ENCODE measurements around the gene NAALADL2. TPM values are rescaled to one million over a fixed set of nuclear protein-coding genes. Genes with fewer than 3 reads are reported as not detected.
"Not testable (repeated sequence)": the region's sequence is repeated elsewhere in the genome, so short reads cannot be mapped to it uniquely, and the experiment has no call there.

NAALADL2 gene
- total RNA-seq, 1 donor from 2014 or later: 11.5 TPM

- TF ChIP-seq CTCF (IDR thresholded peaks at IDR 0.05) (no peak), EZH2 (IDR thresholded peaks at IDR 0.05) (no peak), EZH2phosphoT487 (IDR thresholded peaks at IDR 0.05) (no peak)
- Histone ChIP-seq H4K20me1 (ENCODE audit: low read depth) (no peaks in the 10 kb centered on the region), H3K79me2 (ENCODE audit: low read depth) (no peaks in the 10 kb centered on the region), H3K36me3 (no peaks in the 10 kb centered on the region), H3K27ac (peak overlapping the region; percentile 9), H3K27me3 (no peaks in the 10 kb centered on the region), H3K4me3 (no peak overlapping the region), H3K4me2 (peak overlapping the region; percentile 14), H2AFZ (replicated peaks) (peak overlapping the region; percentile 11), H3K4me1 (peaks cover 15% of the 10 kb centered on the region), H3K9me3 (ENCODE audit: low read depth) (no peaks in the 10 kb centered on the region), H3K9ac (no peak overlapping the region), H3F3A (ENCODE audit: low read depth) (peaks cover 11% of the 10 kb centered on the region)
- Mint-ChIP-seq H3K9me3 (peaks cover 3% of the 10 kb centered on the region), H3K4me3 (no peak overlapping the region), H3K4me1 (peaks cover 7% of the 10 kb centered on the region), H3K36me3 (no peaks in the 10 kb centered on the region), H3K27me3 (ENCODE audit: insufficient read depth, low read depth) (no peaks in the 10 kb centered on the region), H3K27ac (peak overlapping the region; percentile 5)
- DNase-seq (ENCODE audit: low spot score): no peak
These were observed 667.6 kb downstream of the NAALADL2 start for GRCh38 chr3:175526609-175527280.

- not testable (repeated sequence) for H3K27ac ChIP-seq; H3K79me2 ChIP-seq (ENCODE audit: low read depth); H3K27me3 ChIP-seq; H3K27me3 Mint-ChIP-seq (ENCODE audit: insufficient read depth, low read depth); DNase-seq (ENCODE audit: low spot score); H3K9ac ChIP-seq; H3K9me3 Mint-ChIP-seq; H3K27ac Mint-ChIP-seq; H3K9me3 ChIP-seq (ENCODE audit: low read depth); H3K4me3 Mint-ChIP-seq; H3K4me1 Mint-ChIP-seq; H3K4me2 ChIP-seq; H4K20me1 ChIP-seq (ENCODE audit: low read depth); H3K4me3 ChIP-seq; H2AFZ ChIP-seq (replicated peaks); H3K36me3 Mint-ChIP-seq; H3K36me3 ChIP-seq
- H3F3A ChIP-seq (ENCODE audit: low read depth): peaks cover 11% of the 10 kb centered on the region
- H3K4me1 ChIP-seq: peaks cover 15% of the 10 kb centered on the region
These were observed 669.6 kb downstream of the NAALADL2 start for GRCh38 chr3:175528693-175529092.

- TF ChIP-seq CTCF (IDR thresholded peaks at IDR 0.05): no peak
- TF ChIP-seq EZH2 (IDR thresholded peaks at IDR 0.05): no peak
- TF ChIP-seq EZH2phosphoT487 (IDR thresholded peaks at IDR 0.05): no peak
- Histone ChIP-seq H3F3A (ENCODE audit: low read depth) (no peaks in the 10 kb centered on the region), H3K9ac (no peak overlapping the region), H4K20me1 (ENCODE audit: low read depth) (no peaks in the 10 kb centered on the region), H3K79me2 (ENCODE audit: low read depth) (no peaks in the 10 kb centered on the region), H3K4me2 (no peak overlapping the region), H3K27me3 (no peaks in the 10 kb centered on the region), H3K36me3 (no peaks in the 10 kb centered on the region), H3K9me3 (ENCODE audit: low read depth) (no peaks in the 10 kb centered on the region), H3K27ac (no peak overlapping the region), H3K4me1 (no peaks in the 10 kb centered on the region), H2AFZ (replicated peaks) (no peak overlapping the region), H3K4me3 (no peak overlapping the region)
- peaks cover 3% of the 10 kb centered on the region for H3K36me3 Mint-ChIP-seq
- H3K4me1 Mint-ChIP-seq: peaks cover 2% of the 10 kb centered on the region
- no peaks in the 10 kb centered on the region for H3K27me3 Mint-ChIP-seq (ENCODE audit: insufficient read depth, low read depth)
- no peak overlapping the region for H3K4me3 Mint-ChIP-seq
- H3K27ac Mint-ChIP-seq: no peak overlapping the region
- no peak for DNase-seq (ENCODE audit: low spot score)
- H3K9me3 Mint-ChIP-seq: peaks cover under 1% of the 10 kb centered on the region
These were observed 676.2 kb downstream of the NAALADL2 start for GRCh38 chr3:175535351-175535750.

- Mint-ChIP-seq H3K36me3 (peaks cover 4% of the 10 kb centered on the region), H3K4me1 (no peaks in the 10 kb centered on the region), H3K9me3 (peaks cover 12% of the 10 kb centered on the region), H3K27me3 (ENCODE audit: insufficient read depth, low read depth) (peaks cover 2% of the 10 kb centered on the region), H3K4me3 (no peak overlapping the region), H3K27ac (no peak overlapping the region)
- Histone ChIP-seq H3K4me1 (no peaks in the 10 kb centered on the region), H3K4me2 (no peak overlapping the region), H3K27ac (no peak overlapping the region), H3K36me3 (no peaks in the 10 kb centered on the region), H3K9ac (no peak overlapping the region), H3K4me3 (no peak overlapping the region), H4K20me1 (ENCODE audit: low read depth) (no peaks in the 10 kb centered on the region), H3K9me3 (ENCODE audit: low read depth) (peaks cover 6% of the 10 kb centered on the region), H3K27me3 (no peaks in the 10 kb centered on the region), H2AFZ (replicated peaks) (no peak overlapping the region), H3F3A (ENCODE audit: low read depth) (no peaks in the 10 kb centered on the region), H3K79me2 (ENCODE audit: low read depth) (no peaks in the 10 kb centered on the region)
- TF ChIP-seq CTCF (IDR thresholded peaks at IDR 0.05): no peak
- TF ChIP-seq EZH2phosphoT487 (IDR thresholded peaks at IDR 0.05): no peak
- TF ChIP-seq EZH2 (IDR thresholded peaks at IDR 0.05): no peak
- no peak for DNase-seq (ENCODE audit: low spot score)
These were observed 687.0 kb downstream of the NAALADL2 start for GRCh38 chr3:175546115-175546514.

Measured in neural progenitor cell (in vitro differentiated cells).